Activated CD8-positive, alpha-beta memory T cell treated with anti-CD3 and anti-CD28 coated beads, Interleukin-2, amount 50 U/mL, for 1 hour (primary cell): ENCODE results near the gene NBPF15.
"Not testable (repeated sequence)": the region's sequence is repeated elsewhere in the genome, so short reads cannot be mapped to it uniquely, and the experiment has no call there.

Source experiments
- DNase-seq: peaks from one replicate; pipeline ENCODE4 v3.0.0-alpha.2; 2020; ENCODE audit errors: extremely low read depth

NBPF15 gene

GRCh38 chr1:144461136-144461759, at the start of gene NBPF15:
Gene NBPF15, minus strand, starts transcription at chr1:144461669. Its CDS starts 21,666 bp downstream, at chr1:144440003.
- peak; percentile 16 for DNase-seq

- not testable (repeated sequence) for DNase-seq
Measured at GRCh38 chr1:144496429-144496828, 35.0 kb upstream of the NBPF15 start.

GRCh38 chr1:144494130-144494529, 32.7 kb upstream of the NBPF15 start:
- DNase-seq = not testable (repeated sequence)

DNA sequence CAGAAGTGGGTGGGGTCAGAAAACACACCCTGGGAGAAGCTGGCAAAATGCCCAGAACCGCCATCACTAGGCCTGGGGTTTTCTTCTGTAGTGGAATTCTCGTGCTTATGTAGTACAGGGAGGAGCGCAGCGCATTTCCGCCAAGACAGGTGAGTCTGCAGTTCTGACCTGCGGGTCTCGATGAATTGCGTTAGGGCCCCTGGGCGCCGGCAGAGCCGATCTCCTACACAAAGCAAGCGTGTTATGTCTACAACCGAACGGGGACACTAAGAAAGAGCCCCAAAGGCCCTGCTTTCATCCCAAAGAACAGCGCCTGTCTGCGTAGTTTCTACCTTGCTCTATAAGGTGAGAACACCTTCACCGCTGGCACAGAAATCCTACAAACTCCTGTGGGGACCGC, 28.9 kb upstream of the NBPF15 start:
- DNase-seq = not testable (repeated sequence)

GRCh38 chr1:144487002-144487401, 25.5 kb upstream of the NBPF15 start:
- DNase-seq = not testable (repeated sequence)

DNA sequence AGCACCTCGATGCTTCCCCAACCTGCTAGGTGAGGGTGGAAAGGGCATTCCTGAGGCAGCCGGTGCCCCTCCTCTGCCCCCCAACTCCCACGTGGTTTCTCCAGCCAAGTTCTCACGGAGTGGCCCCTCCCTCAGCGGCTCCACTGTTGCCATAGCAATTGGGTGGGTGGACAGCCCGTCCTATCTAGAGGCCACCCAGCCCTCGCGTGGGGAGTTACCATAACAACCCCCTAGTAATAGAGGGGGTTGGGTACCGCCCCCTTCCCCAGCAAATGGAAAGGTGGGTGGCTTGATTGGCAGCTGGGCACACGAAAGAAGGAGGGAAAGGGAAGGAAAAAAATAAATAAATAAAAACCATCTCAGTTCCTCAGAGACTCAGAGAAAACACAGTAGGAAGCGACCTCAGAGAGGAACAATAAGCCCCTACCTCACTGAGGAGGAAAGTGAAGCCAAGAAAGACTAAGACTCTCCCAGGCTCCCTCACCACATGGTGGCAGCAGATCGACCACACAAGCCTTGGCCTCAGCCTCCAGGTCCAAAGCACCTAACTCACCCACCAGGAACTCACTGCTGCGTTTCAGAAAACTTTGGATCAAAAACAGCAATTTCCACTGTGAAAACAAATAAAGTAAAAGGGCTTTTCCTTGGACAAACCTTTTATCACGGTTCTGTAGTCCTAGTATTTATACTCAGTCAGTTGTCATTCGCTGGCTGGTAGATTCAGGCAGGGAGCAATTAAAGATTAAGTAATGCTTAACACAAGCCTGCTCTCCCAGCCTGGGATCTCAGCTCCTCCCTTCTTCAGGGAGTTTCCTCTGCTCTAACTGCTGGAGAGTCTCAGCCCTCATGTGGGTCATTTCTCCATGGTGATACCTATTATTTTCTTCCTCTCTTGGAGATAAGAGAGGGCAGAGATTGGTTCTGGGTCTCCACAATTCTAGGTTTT, 23.9 kb upstream of the NBPF15 start:
- DNase-seq = not testable (repeated sequence)

- DNase-seq = not testable (repeated sequence)
Measured at GRCh38 chr1:144473897-144474296, 12.4 kb upstream of the NBPF15 start.

- not testable (repeated sequence) for DNase-seq
Measured at GRCh38 chr1:144471434-144471833, 10.0 kb upstream of the NBPF15 start.

- not testable (repeated sequence) for DNase-seq
Measured at GRCh38 chr1:144461778-144462177, 309 bp upstream of the NBPF15 start.

- DNase-seq = not testable (repeated sequence)
Measured at GRCh38 chr1:144460686-144461085, 783 bp downstream of the NBPF15 start.

- DNase-seq = not testable (repeated sequence)
Measured at GRCh38 chr1:144442402-144442801, 19.1 kb downstream of the NBPF15 start.

DNA sequence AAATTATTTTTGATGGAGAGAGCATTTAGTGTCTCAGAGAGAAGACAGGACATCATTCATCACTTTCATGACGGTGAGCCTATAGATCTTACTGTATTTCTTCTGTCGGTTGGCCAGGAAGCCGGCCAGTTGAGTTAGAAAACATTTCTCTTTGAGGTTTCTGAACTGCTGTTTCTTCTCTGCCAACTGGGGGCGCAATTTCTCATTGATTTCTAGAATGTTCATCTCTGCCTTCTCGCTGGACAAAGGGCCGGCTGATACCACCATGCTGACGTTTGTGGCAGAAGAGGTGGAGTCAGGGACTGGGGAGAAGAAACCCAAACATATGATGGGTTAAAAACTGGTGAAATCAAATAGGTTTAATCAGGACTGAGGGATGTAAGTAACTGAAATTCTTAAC, 21.7 kb downstream of the NBPF15 start:
- DNase-seq = not testable (repeated sequence)

DNA sequence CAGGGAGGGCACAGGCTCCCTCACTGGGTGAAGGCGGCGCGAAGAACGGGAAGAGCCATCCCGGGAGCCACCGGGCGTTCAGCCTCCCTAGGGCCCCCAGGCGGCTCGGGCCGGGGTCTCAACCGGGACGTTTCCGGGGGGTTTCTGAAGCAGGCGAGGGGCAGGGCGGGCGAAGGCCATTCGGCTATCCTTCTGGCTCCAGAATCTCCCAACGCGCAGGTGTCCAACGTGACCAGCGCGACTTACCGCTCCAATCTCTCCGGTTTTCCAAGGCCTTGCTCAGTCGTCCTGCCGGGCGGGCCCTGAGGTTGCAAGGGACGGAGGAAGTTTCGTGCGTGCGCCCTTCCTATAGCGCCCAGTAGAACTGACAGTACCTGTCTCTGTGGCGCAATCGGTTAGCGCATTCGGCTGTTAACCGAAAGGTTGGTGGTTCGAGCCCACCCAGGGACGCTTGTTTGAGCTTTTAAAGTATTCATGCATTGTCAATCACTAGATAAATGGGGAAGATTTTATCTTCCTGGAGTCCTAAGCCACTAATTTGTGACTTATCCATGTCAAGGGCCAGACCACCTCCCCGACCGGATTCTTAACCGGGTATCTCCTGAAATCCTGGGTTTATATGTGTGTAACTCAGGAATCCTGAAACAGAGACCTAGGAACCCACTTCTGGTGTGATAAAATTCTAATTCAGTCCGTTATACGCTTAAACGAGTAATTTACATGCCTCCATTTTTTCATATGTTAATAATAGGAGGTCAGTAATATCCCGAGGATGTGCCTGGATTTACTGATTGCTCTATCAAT, 42.4 kb downstream of the NBPF15 start:
- not testable (repeated sequence) for DNase-seq

DNA sequence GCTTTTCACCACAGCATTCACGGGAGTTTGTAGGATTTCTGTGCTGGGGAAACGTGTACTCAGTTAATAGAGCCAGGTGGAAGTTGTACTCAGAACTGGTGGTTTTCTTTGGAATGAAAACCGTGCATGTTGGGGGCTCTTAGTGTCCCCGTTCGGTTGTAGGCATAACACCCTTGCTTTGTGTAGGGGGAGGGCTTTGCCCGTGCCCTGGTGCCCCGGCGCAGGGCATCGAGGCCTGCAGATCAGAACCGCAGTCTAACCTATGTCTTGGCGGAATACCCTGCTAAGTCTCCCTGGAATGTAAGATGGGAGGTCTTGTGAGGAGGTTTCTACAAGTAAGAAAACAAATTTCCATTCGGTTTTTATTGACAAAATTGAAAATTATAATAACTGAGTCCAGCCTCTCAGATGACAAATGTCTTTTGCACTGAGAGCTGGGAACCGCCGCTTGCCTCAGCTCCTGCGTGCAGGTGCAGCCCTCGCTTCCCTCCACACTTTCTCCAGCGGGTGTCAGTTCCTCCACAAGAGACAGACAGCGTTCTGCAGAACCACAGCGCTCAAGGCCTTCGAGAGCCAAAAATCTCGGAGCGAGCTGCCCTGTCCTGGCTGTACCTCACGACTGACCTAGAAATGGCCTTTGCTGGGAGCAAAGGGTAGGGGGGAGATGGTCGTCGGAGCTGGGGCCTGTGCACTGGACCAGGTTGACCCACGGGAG, 47.9 kb downstream of the NBPF15 start:
- DNase-seq = not testable (repeated sequence)

DNA sequence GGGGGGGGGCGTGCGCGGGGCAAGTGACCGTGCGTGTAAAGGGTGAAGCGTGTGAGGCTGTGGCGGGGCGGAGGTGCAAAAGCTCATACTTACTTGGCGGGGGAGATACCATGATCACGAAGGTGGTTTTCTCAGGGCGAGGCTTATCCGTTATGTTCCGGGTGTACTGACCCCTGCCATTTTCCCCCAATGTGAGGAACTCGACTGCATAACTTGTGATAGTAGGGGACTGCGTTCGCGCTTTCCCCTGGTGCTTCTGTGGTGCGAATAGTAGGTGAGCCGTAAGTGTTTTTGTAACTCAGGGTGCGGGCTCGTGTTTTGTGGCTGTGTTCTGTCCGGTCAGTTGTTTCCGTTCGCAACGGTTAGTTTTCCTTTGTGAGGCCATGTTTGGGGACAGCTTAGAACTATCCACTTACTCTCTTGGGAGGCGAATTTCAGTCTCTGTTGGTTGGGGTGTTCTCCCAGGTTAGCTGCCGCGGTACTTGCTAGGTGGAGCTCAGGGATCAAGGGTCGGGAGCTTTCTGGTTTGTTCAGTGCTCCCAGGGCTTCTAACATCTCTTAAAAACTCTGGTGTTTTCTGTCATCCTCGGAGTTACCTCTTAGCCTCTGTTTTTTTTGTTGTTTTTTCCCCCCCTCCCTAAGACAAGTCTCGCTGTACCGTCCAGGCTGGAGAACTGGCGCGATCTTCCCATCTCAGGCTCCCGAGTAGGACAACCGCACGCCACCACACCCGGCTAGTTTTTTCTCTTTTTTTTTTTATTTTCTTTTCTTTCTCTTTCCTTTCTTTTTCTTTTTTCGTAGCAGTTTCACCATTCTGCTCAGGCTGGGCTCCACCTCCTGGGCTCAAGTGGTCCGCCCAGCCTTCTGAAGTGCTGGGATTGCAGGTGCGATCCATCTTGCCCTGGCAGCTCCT, 48.7 kb downstream of the NBPF15 start:
- DNase-seq = peak; percentile 82

DNA sequence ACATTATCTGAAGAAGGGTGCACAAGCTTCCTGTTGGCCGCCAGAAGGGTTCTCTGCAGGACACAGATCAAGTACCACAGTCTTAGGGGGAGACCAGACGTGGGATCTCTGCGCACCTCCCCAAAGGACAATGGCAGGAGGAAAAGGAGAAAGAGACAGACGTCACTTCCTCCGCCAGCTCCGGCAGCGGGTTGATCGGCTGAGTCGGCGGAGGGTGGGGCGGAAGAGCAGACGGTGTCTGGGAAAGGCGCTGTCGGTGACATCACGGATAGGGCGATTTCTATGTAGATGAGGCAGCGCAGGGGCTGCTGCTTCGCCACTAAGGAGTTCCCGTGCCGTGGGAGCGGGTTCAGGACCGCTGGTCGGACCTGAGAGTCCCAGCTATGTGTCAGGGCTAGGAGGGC, 49.4 kb downstream of the NBPF15 start:
- peak; percentile 54 for DNase-seq

DNA sequence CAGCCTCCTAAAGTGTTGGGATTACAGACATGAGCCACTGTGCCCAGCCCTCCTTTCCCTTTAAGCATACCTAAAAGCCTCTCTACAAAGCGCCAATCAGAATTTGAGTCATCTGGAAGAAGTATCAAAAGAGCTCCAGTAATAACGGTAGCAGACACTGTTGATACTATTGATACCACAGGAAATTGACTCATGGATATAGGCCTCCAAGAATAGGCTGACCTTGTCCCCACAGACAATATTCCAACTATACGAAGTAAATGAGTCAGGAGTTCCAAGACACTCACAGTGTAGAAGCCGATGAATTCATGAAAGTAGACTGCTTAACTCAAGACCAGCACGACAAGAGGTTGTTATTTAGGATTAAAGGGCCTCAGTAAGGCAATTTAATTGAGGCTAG, 58.7 kb downstream of the NBPF15 start:
- not testable (repeated sequence) for DNase-seq

- DNase-seq = not testable (repeated sequence)
Measured at GRCh38 chr1:144371651-144372050, 89.8 kb downstream of the NBPF15 start.
